ENCODE data around the gene LRRC3.
"Not testable (repeated sequence)": the region's sequence is repeated elsewhere in the genome, so short reads cannot be mapped to it uniquely, and the experiment has no call there.

Gene LRRC3

GRCh38 chr21:44454747-44455523, at the start of gene LRRC3:
LRRC3 (plus strand) TSS chr21:44455510; CDS start chr21:44456645, 1,135 bp downstream.
- peak; percentile 84 for DNase-seq

GRCh38 chr21:44405948-44406872, 49.1 kb upstream of the LRRC3 start:
- no peak for DNase-seq

- no peak for DNase-seq
Observed at GRCh38 chr21:44406953-44407352, 48.4 kb upstream of the LRRC3 start.

- peak; percentile 63 for DNase-seq
Observed at GRCh38 chr21:44407493-44407892, 47.8 kb upstream of the LRRC3 start.

GRCh38 chr21:44408226-44408625, 47.1 kb upstream of the LRRC3 start:
- DNase-seq, result no peak

- DNase-seq, result no peak
Observed at GRCh38 chr21:44413566-44414290, 41.6 kb upstream of the LRRC3 start.

- no peak for DNase-seq
Observed at GRCh38 chr21:44414291-44415072, 40.8 kb upstream of the LRRC3 start.

- DNase-seq, result no peak
Observed at GRCh38 chr21:44415073-44416025, 40.0 kb upstream of the LRRC3 start.

GRCh38 chr21:44416193-44416592, 39.1 kb upstream of the LRRC3 start:
- no peak for DNase-seq

- not testable (repeated sequence) for DNase-seq
Observed at GRCh38 chr21:44417621-44418107, 37.6 kb upstream of the LRRC3 start.

- no peak for DNase-seq
Observed at GRCh38 chr21:44418108-44418875, 37.0 kb upstream of the LRRC3 start.

GRCh38 chr21:44418876-44419230, 36.5 kb upstream of the LRRC3 start:
- no peak for DNase-seq

GRCh38 chr21:44419679-44420078, 35.6 kb upstream of the LRRC3 start:
- DNase-seq, result no peak

GRCh38 chr21:44420416-44421205, 34.7 kb upstream of the LRRC3 start:
- no peak for DNase-seq

GRCh38 chr21:44421901-44422840, 33.1 kb upstream of the LRRC3 start:
- DNase-seq, result no peak

- DNase-seq, result no peak
Observed at GRCh38 chr21:44423312-44423821, 31.9 kb upstream of the LRRC3 start.

GRCh38 chr21:44423941-44424607, 31.2 kb upstream of the LRRC3 start:
- DNase-seq, result no peak
